T-cell (primary cell): ENCODE data around the gene ENTPD8. TPM values are rescaled to one million over a fixed set of nuclear protein-coding genes. Genes with fewer than 3 reads are reported as not detected.

Experiments used
- ATAC-seq, 4 experiments: fragments of 200-7000 bp in 3 of 4; fragments of 150-1000 bp in 1 of 4; cut with Tn5 transposase; replicated peaks in 1 of 4; 1 replicate in 3 of 4; 2 replicates in 1 of 4; pipeline ENCODE4 v1.10.0; 2021; ENCODE audit warnings: moderate library complexity in 3 of 4, mild to moderate bottlenecking in 2 of 4, moderate number of reproducible peaks in 1 of 4
- CTCF ChIA-PET, 2 donors: fragments of 300-600 bp; sonication (Branson Sonifier 250); formaldehyde crosslinking; loops; one replicate each; lab custom pipeline; 2022; ENCODE audit warnings: antibody characterized with exemption in 2 of 2; lab: Charles Lee
- POLR2A ChIA-PET, 2 donors: fragments of 300-600 bp; sonication (Branson Sonifier 250); formaldehyde crosslinking; loops; one replicate each; lab custom pipeline; 2022; ENCODE audit warnings: antibody characterized with exemption in 2 of 2; lab: Charles Lee
- DNase-seq, 35 experiments: peaks; one replicate each; pipeline versions ENCODE4 v3.0.0 to v3.0.0-alpha.2; 2013 to 2023
- H3K27ac ChIP-seq: one replicate; pipeline ENCODE4 v1.5.1; 2013; ENCODE audit warnings: low read length
- H3K27me3 ChIP-seq, 2 experiments: replicated peaks in 1 of 2; 1 replicate in 1 of 2; 2 replicates in 1 of 2; pipeline versions ENCODE4 v1.6.1 to v1.7.0; 2013; ENCODE audit warnings: low read length in 1 of 2, mixed read lengths in 1 of 2; ENCODE audit not compliant: control insufficient read depth in 2 of 2, insufficient read depth in 2 of 2; ENCODE audit errors: extremely low read depth in 1 of 2
- H3K36me3 ChIP-seq, 2 donors: 1 replicate in 1 of 2; 2 replicates in 1 of 2; pipeline versions ENCODE4 v1.6.1 to v1.7.0; 2013; ENCODE audit warnings: low read length in 1 of 2; ENCODE audit not compliant: control insufficient read depth in 2 of 2, insufficient read depth in 1 of 2; ENCODE audit errors: extremely low read depth in 1 of 2
- H3K4me1 ChIP-seq, 2 experiments: 1 replicate in 1 of 2; 2 replicates in 1 of 2; pipeline versions ENCODE4 v1.6.1 to v1.7.0; 2013; ENCODE audit warnings: low read length in 2 of 2, mixed read lengths in 1 of 2; ENCODE audit not compliant: insufficient read depth in 2 of 2, control insufficient read depth in 1 of 2; ENCODE audit errors: extremely low read depth in 1 of 2
- H3K4me3 ChIP-seq, 2 donors: 1 replicate in 1 of 2; 2 replicates in 1 of 2; pipeline versions ENCODE4 v1.5.1 to v1.7.0; 2013; ENCODE audit warnings: mild to moderate bottlenecking in 2 of 2, low read length in 1 of 2, moderate library complexity in 1 of 2; ENCODE audit not compliant: control insufficient read depth in 1 of 2; ENCODE audit errors: extremely low read depth in 1 of 2
- H3K9me3 ChIP-seq: 2 replicates; pipeline ENCODE4 v1.7.0; 2013
- H3K27ac Mint-ChIP-seq, 2 donors: one replicate each; pipeline ENCODE4 v1.8.0; 2020 to 2021; ENCODE audit warnings: mild to moderate bottlenecking in 2 of 2, mixed read lengths in 2 of 2
- H3K27me3 Mint-ChIP-seq, 2 donors: one replicate each; pipeline ENCODE4 v1.8.0; 2021 to 2022; ENCODE audit warnings: mixed read lengths in 2 of 2
- H3K36me3 Mint-ChIP-seq: one replicate; pipeline ENCODE4 v1.8.0; 2021; ENCODE audit warnings: mixed read lengths
- H3K4me1 Mint-ChIP-seq, 3 donors: one replicate each; pipeline ENCODE4 v1.8.0; 2020 to 2022; ENCODE audit warnings: mixed read lengths in 3 of 3, mild to moderate bottlenecking in 1 of 3
- H3K4me3 Mint-ChIP-seq, 3 donors: one replicate each; pipeline ENCODE4 v1.8.0; 2020 to 2022; ENCODE audit warnings: mild to moderate bottlenecking in 3 of 3, mixed read lengths in 3 of 3, moderate library complexity in 3 of 3
- H3K9me3 Mint-ChIP-seq, 3 donors: one replicate each; pipeline ENCODE4 v1.8.0; 2020 to 2022; ENCODE audit warnings: mixed read lengths in 3 of 3
- WGBS: methylation state at CpG from one replicate; pipeline ENCODE4 v1.1.5; 2013; ENCODE audit warnings: missing lambda C conversion rate; ENCODE audit not compliant: insufficient coverage; 5-methylcytosine and 5-hydroxymethylcytosine counted together
- total RNA-seq, 35 experiments: library from RNA in 6 of 35; stranded (reverse) in 6 of 35; fragments of 120-200 nt in 1 of 35; gene quantifications; one replicate each; pipeline versions ENCODE4 v1.2.1 to v1.2.4 and lab custom pipeline; 2013 to 2026

Gene ENTPD8
- total RNA-seq, 5 donors from 2014 or later (not counting 1 experiment from before 2014, with no cell fraction given) = not detected

DNA sequence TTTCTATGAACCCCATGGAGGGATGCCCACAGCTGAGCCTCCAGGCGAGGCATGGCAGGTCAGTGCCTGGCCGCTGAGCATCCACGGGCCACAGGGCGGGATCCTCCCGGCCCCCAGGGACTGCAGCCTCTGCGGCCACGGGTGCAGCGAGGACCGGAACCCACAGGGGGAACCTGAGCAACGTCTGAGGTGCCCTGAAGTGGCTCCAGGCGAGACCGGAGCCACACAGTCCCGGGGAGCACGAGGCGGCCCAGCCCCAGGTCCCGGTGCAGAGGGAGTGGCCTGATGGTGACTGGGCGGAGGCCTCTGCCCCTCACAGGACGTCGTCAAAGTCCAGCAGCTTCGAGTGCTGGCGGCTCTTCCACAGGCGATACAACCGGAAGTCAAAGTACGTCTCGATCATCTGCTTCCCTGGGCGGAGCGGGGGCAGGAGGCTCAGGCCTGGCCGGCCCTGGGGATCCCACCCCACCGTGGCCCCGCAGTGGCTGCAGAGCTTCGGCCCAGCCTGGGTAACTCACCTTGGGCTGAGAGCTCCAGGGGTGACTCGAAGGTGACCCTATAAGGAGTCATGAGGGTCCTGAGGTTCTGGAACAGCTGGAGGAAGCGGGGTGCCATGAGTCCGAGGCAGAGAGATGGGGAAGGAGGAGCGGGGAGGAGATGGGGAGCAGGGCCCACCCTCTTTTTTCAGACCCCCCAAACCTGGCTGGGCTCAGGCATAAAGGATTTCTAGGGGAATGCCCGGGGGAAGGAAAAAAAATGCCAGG, 8.1 kb upstream of the ENTPD8 start:
- no peaks in the 10 kb centered on the region for H3K9me3 ChIP-seq
- H3K36me3 ChIP-seq = peaks cover 5 to 6% of the 10 kb centered on the region in 2 donors
- ChIA-PET POLR2A (no interaction called here), CTCF (no interaction called here)
- Mint-ChIP-seq H3K27ac (peak overlapping the region in 1 of 2 donors; percentile 48), H3K36me3 (no peaks in the 10 kb centered on the region), H3K4me1 (peaks cover 26 to 52% (median 39%) of the 10 kb centered on the region in 3 donors), H3K9me3 (no peaks in the 10 kb centered on the region), H3K27me3 (no peaks in the 10 kb centered on the region), H3K4me3 (peak overlapping the region in 1 of 3 donors; percentile 17)
- H3K27ac ChIP-seq = no peak overlapping the region
- WGBS = 90% methylated on average over 32 of the region's 36 CpGs
- DNase-seq (no peak), ATAC-seq (peak in 1 of 4 experiments; percentile 29)
- peaks cover 23 to 73% of the 10 kb centered on the region in 2 experiments for H3K4me1 ChIP-seq
- peaks cover 0 to 13% of the 10 kb centered on the region in 2 experiments for H3K27me3 ChIP-seq
- no peak overlapping the region for H3K4me3 ChIP-seq

DNA sequence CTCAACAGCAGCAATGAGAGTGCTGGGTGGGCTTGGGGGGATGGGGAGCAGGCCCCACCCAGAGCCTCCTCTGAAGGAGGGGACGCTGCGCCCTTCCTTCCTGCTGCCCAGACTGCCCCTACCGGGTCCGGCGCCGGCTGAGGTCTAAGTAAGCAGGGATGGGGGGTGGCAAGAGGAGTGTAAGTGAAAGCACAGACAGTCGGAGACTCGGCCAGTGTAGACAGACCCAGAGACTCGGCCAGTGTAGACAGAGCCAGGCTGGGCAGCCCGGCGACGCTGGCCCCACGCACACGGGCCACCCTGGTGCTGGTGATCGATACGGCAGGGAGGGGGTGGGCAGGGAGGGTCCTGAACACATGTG, 7.4 kb upstream of the ENTPD8 start:
- Mint-ChIP-seq H3K36me3 (no peaks in the 10 kb centered on the region), H3K4me1 (peaks cover 23 to 49% (median 39%) of the 10 kb centered on the region in 3 donors), H3K27me3 (peaks cover 0 to under 1% of the 10 kb centered on the region in 2 donors), H3K4me3 (no peak overlapping the region), H3K27ac (no peak overlapping the region), H3K9me3 (no peaks in the 10 kb centered on the region)
- DNase-seq (no peak), ATAC-seq (peak in 1 of 4 experiments; percentile 5)
- CTCF ChIA-PET = no interaction called here
- Histone ChIP-seq H3K4me1 (peaks cover 22 to 67% of the 10 kb centered on the region in 2 experiments), H3K9me3 (no peaks in the 10 kb centered on the region), H3K36me3 (peaks cover 5 to 6% of the 10 kb centered on the region in 2 donors), H3K27me3 (peaks cover 0 to 18% of the 10 kb centered on the region in 2 experiments), H3K4me3 (no peak overlapping the region), H3K27ac (no peak overlapping the region)
- POLR2A ChIA-PET = interaction anchor here in 1 of 2 donors (0.6 kb wide), 1 partner anchor 20 kb away, joined by 3 read pairs; no protein-coding TSS in a partner anchor
- WGBS = 93% methylated on average over 10 of the region's 16 CpGs

DNA sequence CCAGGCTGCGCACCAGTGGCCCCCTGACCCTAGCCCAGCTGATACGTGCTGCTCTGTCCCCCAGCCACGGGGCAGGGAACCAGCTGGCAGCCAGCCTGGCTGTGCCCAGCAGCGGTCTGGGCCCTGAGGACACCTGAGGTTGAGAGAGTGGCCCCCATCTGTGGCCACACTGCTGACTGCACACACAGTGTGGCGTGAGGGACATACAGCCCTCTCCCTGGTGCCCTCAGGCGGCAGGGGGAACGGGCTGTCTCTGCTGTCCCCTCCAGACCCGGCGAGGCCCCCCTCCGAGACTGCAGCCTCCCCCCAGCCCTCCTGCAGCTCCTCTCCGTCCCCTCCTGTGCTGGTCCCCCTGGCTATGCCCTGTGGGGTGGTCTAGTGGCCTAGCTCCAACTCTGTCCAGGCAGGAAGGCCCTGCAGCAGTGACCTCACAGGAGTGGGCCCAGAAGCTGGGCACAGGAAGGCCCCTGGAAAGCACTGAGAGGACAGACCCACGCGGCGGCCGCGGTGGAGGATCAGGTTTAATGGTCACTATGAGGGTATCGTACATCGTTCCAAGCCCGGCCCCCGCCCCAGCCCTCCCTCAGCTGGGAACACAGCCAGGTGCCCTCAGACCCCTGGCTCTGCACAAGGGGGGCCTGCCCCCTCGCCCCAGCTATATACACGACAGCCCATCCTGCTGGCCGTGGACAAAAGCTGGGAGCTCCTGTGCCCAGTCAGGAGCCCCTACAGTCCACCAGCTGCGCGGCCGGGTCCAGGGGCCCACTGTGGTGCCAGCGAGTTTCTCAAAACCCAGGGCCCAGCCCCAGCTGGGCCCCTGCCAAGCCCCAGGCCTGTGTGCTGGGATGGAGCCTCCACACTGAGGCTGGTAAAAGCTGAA, 6.8 kb upstream of the ENTPD8 start:
- Histone ChIP-seq H3K27me3 (peaks cover 0 to 22% of the 10 kb centered on the region in 2 experiments), H3K36me3 (peaks cover 3% of the 10 kb centered on the region in 2 donors), H3K9me3 (no peaks in the 10 kb centered on the region), H3K27ac (no peak overlapping the region), H3K4me3 (no peak overlapping the region), H3K4me1 (peaks cover 15 to 61% of the 10 kb centered on the region in 2 experiments)
- Mint-ChIP-seq H3K36me3 (no peaks in the 10 kb centered on the region), H3K27me3 (peaks cover 0 to 4% of the 10 kb centered on the region in 2 donors), H3K4me3 (no peak overlapping the region), H3K4me1 (peaks cover 22 to 44% (median 39%) of the 10 kb centered on the region in 3 donors), H3K27ac (no peak overlapping the region), H3K9me3 (no peaks in the 10 kb centered on the region)
- ATAC-seq = no peak
- 90% methylated on average over 17 of the region's 27 CpGs for WGBS
- no peak for DNase-seq
- ChIA-PET CTCF (interaction anchor here (0.5 to 0.9 kb wide), 3 partner anchors 8 to 79 kb away, joined by 3 to 4 read pairs (median 4); partner anchors contain the start of genes EXD3 (in 1 of the 2) and NOXA1 (in 1 of the 2)), POLR2A (interaction anchor here in 1 of 2 donors (0.6 kb wide), 1 partner anchor 21 kb away, joined by 3 read pairs; no protein-coding TSS in a partner anchor)

DNA sequence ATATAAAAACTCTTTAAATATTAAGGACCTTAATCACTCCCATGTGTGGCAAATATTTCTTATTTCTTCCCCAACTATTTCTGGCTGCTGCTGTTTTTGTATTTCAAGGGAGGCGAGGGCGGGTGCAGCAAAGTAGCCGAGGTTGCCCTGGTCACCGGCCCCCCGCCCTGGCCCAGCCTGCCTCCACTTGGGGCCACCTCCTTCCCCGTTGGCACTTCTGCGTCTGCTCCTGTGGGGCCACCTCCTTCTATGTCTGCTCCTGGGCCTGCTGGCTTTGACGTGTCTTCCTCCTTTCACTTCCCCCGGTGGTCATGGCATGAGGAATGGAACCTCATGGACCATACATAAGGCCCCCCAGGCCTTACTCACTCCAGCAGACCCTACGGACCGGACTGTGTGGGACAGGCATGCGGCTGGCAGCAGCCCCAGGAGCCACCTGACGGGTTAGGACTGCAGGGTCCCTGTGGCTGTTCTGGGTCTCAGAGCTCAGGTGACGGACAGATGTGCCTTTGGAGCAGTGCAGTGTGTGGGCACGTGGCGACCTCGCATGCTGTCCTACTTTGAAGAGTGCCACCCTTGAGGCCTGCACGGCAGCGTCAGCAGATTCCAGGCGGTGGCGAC, 5.8 kb upstream of the ENTPD8 start:
- peaks cover 5 to 51% of the 10 kb centered on the region in 2 experiments for H3K4me1 ChIP-seq
- Mint-ChIP-seq H3K4me1 (peaks cover 17 to 37% (median 36%) of the 10 kb centered on the region in 3 donors), H3K27ac (peak overlapping the region; percentile 12 to 20), H3K4me3 (no peak overlapping the region), H3K9me3 (no peaks in the 10 kb centered on the region), H3K27me3 (peaks cover 2 to 7% of the 10 kb centered on the region in 2 donors), H3K36me3 (no peaks in the 10 kb centered on the region)
- POLR2A ChIA-PET = no interaction called here
- no peak overlapping the region for H3K4me3 ChIP-seq
- no peak for DNase-seq
- H3K27ac ChIP-seq = no peak overlapping the region
- CTCF ChIA-PET = interaction anchor here (0.5 to 0.6 kb wide), 2 partner anchors 9 to 130 kb away, joined by 3 to 4 read pairs; no protein-coding TSS in a partner anchor
- peaks cover 0 to 23% of the 10 kb centered on the region in 2 experiments for H3K27me3 ChIP-seq
- no peaks in the 10 kb centered on the region for H3K9me3 ChIP-seq
- ATAC-seq = no peak
- no peaks in the 10 kb centered on the region for H3K36me3 ChIP-seq
- WGBS = 70% methylated on average over 21 of the region's 21 CpGs

DNA sequence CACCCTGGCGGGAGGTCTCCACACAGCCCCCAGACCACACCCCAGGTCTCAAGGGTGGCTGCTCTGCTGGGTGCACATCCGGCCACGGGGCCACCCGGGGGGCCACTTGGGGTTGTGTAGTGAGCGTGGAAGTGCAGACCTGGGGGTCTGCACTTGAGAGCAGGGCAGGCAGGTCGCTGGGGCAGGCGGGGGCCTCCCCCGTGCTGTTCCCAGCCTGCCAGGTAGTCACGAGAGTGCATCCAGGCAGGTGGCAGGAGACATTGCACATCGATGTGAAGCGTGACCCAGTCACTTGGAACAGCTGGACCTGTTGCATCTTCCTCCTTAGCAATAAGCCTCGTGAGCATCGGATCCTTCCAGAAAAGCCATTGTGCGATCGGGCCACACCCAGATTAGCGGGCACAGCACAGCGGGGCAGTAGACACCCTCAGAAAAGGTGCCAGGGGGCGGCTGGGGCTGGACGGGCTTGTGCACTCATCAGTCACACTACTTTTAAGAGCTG, 4.8 kb upstream of the ENTPD8 start:
- no peaks in the 10 kb centered on the region for H3K9me3 Mint-ChIP-seq
- H3K4me3 Mint-ChIP-seq = no peak overlapping the region
- H3K9me3 ChIP-seq = no peaks in the 10 kb centered on the region
- ChIA-PET POLR2A (no interaction called here), CTCF (interaction anchor here in 1 of 2 donors (0.6 kb wide), 1 partner anchor 131 kb away, joined by 3 read pairs; no protein-coding TSS in a partner anchor)
- no peaks in the 10 kb centered on the region for H3K36me3 Mint-ChIP-seq
- DNase-seq (no peak), ATAC-seq (no peak)
- WGBS = 75% methylated on average over 10 of the region's 19 CpGs
- no peak overlapping the region for H3K4me3 ChIP-seq
- H3K4me1 ChIP-seq = peaks cover 5 to 50% of the 10 kb centered on the region in 2 experiments
- no peak overlapping the region for H3K27ac Mint-ChIP-seq
- H3K27me3 ChIP-seq = peaks cover 0 to 29% of the 10 kb centered on the region in 2 experiments
- H3K36me3 ChIP-seq = no peaks in the 10 kb centered on the region
- H3K4me1 Mint-ChIP-seq = peaks cover 19 to 35% (median 33%) of the 10 kb centered on the region in 3 donors
- H3K27ac ChIP-seq = no peak overlapping the region
- peaks cover 5 to 9% of the 10 kb centered on the region in 2 donors for H3K27me3 Mint-ChIP-seq
